Suprapubic skin (tissue), 4 donors: Measurements from ENCODE around the gene WDR26.

ENCODE experiments used
- CTCF ChIP-seq, 2 donors: fragments of 200-600 bp in 1 of 2; fragments of 450-650 bp in 1 of 2; sonication (generic) in 1 of 2; IDR thresholded peaks; one replicate each; pipeline ENCODE4 v1.5.1; 2016 to 2019; ENCODE audit warnings: antibody characterized with exemption in 2 of 2, mild to moderate bottlenecking in 1 of 2, moderate library complexity in 1 of 2
- EP300 ChIP-seq: sonication (generic); formaldehyde crosslinking; IDR thresholded peaks from one replicate; pipeline ENCODE4 v1.6.1; 2017; ENCODE audit warnings: antibody characterized with exemption
- POLR2A ChIP-seq, 2 donors: fragments of 450-650 bp; IDR thresholded peaks; one replicate each; pipeline ENCODE4 v1.6.1; 2017; ENCODE audit warnings: antibody characterized with exemption in 2 of 2, mild to moderate bottlenecking in 2 of 2, moderate library complexity in 2 of 2
- POLR2AphosphoS5 ChIP-seq, 3 donors: sonication (generic); formaldehyde crosslinking; IDR thresholded peaks; one replicate each; pipeline ENCODE4 v1.6.1; 2017; ENCODE audit warnings: antibody characterized with exemption in 3 of 3

GRCh38 chr1:224429616-224430326 is 4.8 kb downstream of the WDR26 start:
- TF ChIP-seq POLR2A (IDR thresholded peaks at IDR 0.05) (no peak), CTCF (IDR thresholded peaks at IDR 0.05) (no peak), EP300 (no peak), POLR2AphosphoS5 (IDR thresholded peaks at IDR 0.05) (no peak)
